Endothelial cell of umbilical vein (primary cell): ENCODE results near the gene MAPKAP1. TPM values are rescaled to one million over a fixed set of nuclear protein-coding genes. Genes with fewer than 3 reads are reported as not detected.

ENCODE experiments used
- BruUV-seq: library from RNA; stranded (reverse); fragments of 400-500 nt; replicated peaks from 2 replicates; lab custom pipeline; 2021; lab: Mats Ljungman, UMichigan
- CTCF ChIA-PET: fragments of 300-600, 350-600 bp; sonication (Branson Sonifier 250); formaldehyde crosslinking; loops from one replicate; lab custom pipeline; 2021; ENCODE audit warnings: antibody characterized with exemption, inconsistent platforms; lab: Charles Lee
- POLR2A ChIA-PET: fragments of 300-600, 350-600 bp; sonication (Branson Sonifier 250); formaldehyde crosslinking; loops from one replicate; lab custom pipeline; 2021; ENCODE audit warnings: antibody characterized with exemption, inconsistent platforms; lab: Charles Lee
- DNase-seq: peaks from one replicate; pipeline ENCODE4 v3.0.0-alpha.2; 2011; ENCODE audit warnings: low read depth, low spot score
- FAIRE-seq: peaks from 2 replicates; lab custom pipeline; 2011; peaks lifted over from hg19 to GRCh38; lab: Jason Lieb, UNC
- H2AFZ ChIP-seq: 2 replicates; pipeline ENCODE4 v1.6.0; 2012; ENCODE audit warnings: low read depth, low read length, control low read depth, inconsistent platforms
- H3K27ac ChIP-seq: 2 replicates; pipeline ENCODE4 v1.5.1; 2011; ENCODE audit warnings: low read depth, mild to moderate bottlenecking, control low read depth, low read length, moderate library complexity; ENCODE audit not compliant: insufficient read depth
- H3K27me3 ChIP-seq, 2 experiments: 2 replicates each; pipeline versions ENCODE4 v1.6.0 to v1.6.1; 2011; ENCODE audit warnings: low read length in 2 of 2, mixed read lengths in 1 of 2; ENCODE audit not compliant: control insufficient read depth in 2 of 2, insufficient read depth in 2 of 2
- H3K36me3 ChIP-seq, 2 experiments: 2 replicates in 1 of 2; 3 replicates in 1 of 2; pipeline ENCODE4 v1.5.1; 2011; ENCODE audit warnings: low read length in 2 of 2, mild to moderate bottlenecking in 1 of 2, moderate library complexity in 1 of 2; ENCODE audit not compliant: control insufficient read depth in 2 of 2, insufficient read depth in 2 of 2; ENCODE audit errors: extremely low read depth in 1 of 2
- H3K4me1 ChIP-seq: 3 replicates; pipeline ENCODE4 v1.5.1; 2011; ENCODE audit warnings: mild to moderate bottlenecking, low read length; ENCODE audit not compliant: control insufficient read depth, insufficient read depth; ENCODE audit errors: extremely low read depth
- H3K4me2 ChIP-seq: 2 replicates; pipeline ENCODE4 v1.6.1; 2011; ENCODE audit warnings: low read length, control low read depth, mixed read lengths; ENCODE audit not compliant: insufficient read depth
- H3K4me3 ChIP-seq, 3 experiments: fragments of 200-600 bp in 1 of 3; sonication (generic), shearing (Covaris generic) in 1 of 3; replicated peaks in 1 of 3; 2 replicates each; pipeline ENCODE4 v1.5.1; 2011 to 2016; ENCODE audit warnings: control low read depth in 3 of 3, low read length in 3 of 3, mild to moderate bottlenecking in 2 of 3, inconsistent platforms in 1 of 3, low read depth in 1 of 3, moderate library complexity in 1 of 3; ENCODE audit not compliant: insufficient read depth in 1 of 3
- H3K79me2 ChIP-seq: 2 replicates; pipeline ENCODE4 v1.6.0; 2012; ENCODE audit warnings: low read length, inconsistent platforms; ENCODE audit not compliant: control insufficient read depth, insufficient read depth
- H3K9ac ChIP-seq: replicated peaks from 2 replicates; pipeline ENCODE3; 2011; ENCODE audit warnings: low read length, control low read depth; ENCODE audit not compliant: insufficient read depth; ENCODE audit errors: extremely low read depth
- H3K9me1 ChIP-seq: replicated peaks from 3 replicates; pipeline ENCODE4 v1.6.0; 2011; ENCODE audit warnings: mild to moderate bottlenecking, low read length; ENCODE audit not compliant: control insufficient read depth, insufficient read depth; ENCODE audit errors: extremely low read depth
- H3K9me3 ChIP-seq: replicated peaks from 2 replicates; pipeline ENCODE4 v1.5.1; 2012; ENCODE audit warnings: low read length, inconsistent platforms; ENCODE audit not compliant: control insufficient read depth, insufficient read depth
- H4K20me1 ChIP-seq: replicated peaks from 2 replicates; pipeline ENCODE3; 2011; ENCODE audit warnings: mild to moderate bottlenecking, low read length; ENCODE audit not compliant: control insufficient read depth, insufficient read depth; ENCODE audit errors: extremely low read depth
- CTCF ChIP-seq, 2 donors: IDR thresholded peaks; 1 replicate in 1 of 2; 2 replicates in 1 of 2; pipeline ENCODE4 v1.5.1; 2011; ENCODE audit warnings: low read length in 2 of 2, mild to moderate bottlenecking in 2 of 2, moderate library complexity in 2 of 2, control low read depth in 1 of 2, inconsistent platforms in 1 of 2, low read depth in 1 of 2; ENCODE audit not compliant: insufficient read depth in 1 of 2; ENCODE audit errors: extremely low read depth in 1 of 2
- EZH2 ChIP-seq: IDR thresholded peaks from 2 replicates; pipeline ENCODE4 v1.6.1; 2012; ENCODE audit warnings: borderline replicate concordance, low read depth, mild to moderate bottlenecking, moderate library complexity, low read length, inconsistent platforms; ENCODE audit not compliant: severe bottlenecking
- FOS ChIP-seq: IDR thresholded peaks from 2 replicates; pipeline ENCODE4 v1.6.1; 2011; ENCODE audit warnings: mild to moderate bottlenecking, low read length, moderate library complexity, borderline replicate concordance; ENCODE audit not compliant: insufficient read depth
- GATA2 ChIP-seq: IDR thresholded peaks from 2 replicates; pipeline ENCODE4 v1.7.0; 2011; ENCODE audit warnings: low read depth, mild to moderate bottlenecking, moderate library complexity, mixed read lengths, low read length; ENCODE audit not compliant: insufficient read length, insufficient read depth
- JUN ChIP-seq: IDR thresholded peaks from 2 replicates; pipeline ENCODE4 v1.6.1; 2011; ENCODE audit warnings: borderline replicate concordance, low read depth; ENCODE audit not compliant: insufficient read length, insufficient read depth
- MYC ChIP-seq: IDR thresholded peaks from one replicate; pipeline ENCODE4 v1.6.1; 2011; ENCODE audit warnings: mild to moderate bottlenecking, low read depth, low read length
- POLR2A ChIP-seq: IDR thresholded peaks from 2 replicates; pipeline ENCODE4 v1.6.1; 2012; ENCODE audit warnings: low read depth, mild to moderate bottlenecking, control low read depth, low read length
- dilution Hi-C: fragments of 300-500 bp; cut with MboI; formaldehyde crosslinking; loops from one replicate; pipeline ENCODE4 v1.15.0; 2019; ENCODE audit warnings: low sequenced_read_pairs; ENCODE audit not compliant: extremely low pct_ligation_motif_present
- intact Hi-C: fragments of 100-400 bp; cut with micrococcal nuclease; formaldehyde crosslinking; loops from one replicate; pipeline ENCODE4 v1.10.0; 2022
- polyA plus RNA-seq, 4 experiments: library from polyadenylated mRNA; depleted of rRNA in 3 of 4; stranded (reverse) in 3 of 4; unstranded in 1 of 4; fragments of >200 nt; gene quantifications; 2 replicates each; pipeline versions ENCODE4 v1.2.1 to v1.2.3, GENCODE V29; 2011 to 2012; ENCODE audit warnings: missing spikeins in 1 of 4
- total RNA-seq: library from RNA; stranded (reverse); gene quantifications from 2 replicates; pipeline ENCODE4 v1.2.3, GENCODE V29; 2021
- TF ChIP-seq, protein P1 (sequence below): IDR thresholded peaks from 2 replicates; pipeline ENCODE4 v1.6.1; 2011; ENCODE audit not compliant: insufficient read depth, insufficient read length

Gene MAPKAP1
- total and polyA plus RNA-seq, 2 donors (not counting 3 experiments of a cell fraction or from before 2014, with no cell fraction given), result 61.9 to 99.1 TPM

GRCh38 chr9:125440411-125440810 lies 266.6 kb downstream of the MAPKAP1 start:
- ChIA-PET CTCF (interaction anchor here (1.4 kb wide), 1 partner anchor 34 kb away, joined by 3 read pairs; no protein-coding TSS in a partner anchor), POLR2A (no interaction called here)
- dilution Hi-C loops (no loop called here), intact Hi-C loops (no loop called here)
- TF ChIP-seq, protein P1, sequence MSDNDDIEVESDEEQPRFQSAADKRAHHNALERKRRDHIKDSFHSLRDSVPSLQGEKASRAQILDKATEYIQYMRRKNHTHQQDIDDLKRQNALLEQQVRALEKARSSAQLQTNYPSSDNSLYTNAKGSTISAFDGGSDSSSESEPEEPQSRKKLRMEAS, result no peak
- TF ChIP-seq GATA2 (no peak), JUN (no peak), CTCF (IDR thresholded peaks at IDR 0.05; ENCODE audit: extremely low read depth in 1 of 2, insufficient read depth in 1 of 2, low read depth in 1 of 2, low read length in 2 of 2) (no peak), FOS (no peak), MYC (no peak), POLR2A (no peak), EZH2 (no peak)
- Histone ChIP-seq H3K27me3 (no peaks in the 10 kb centered on the region), H3K4me3 (no peak overlapping the region), H4K20me1 (no peaks in the 10 kb centered on the region), H3K36me3 (peaks cover 0 to 8% of the 10 kb centered on the region in 2 experiments), H3K79me2 (no peaks in the 10 kb centered on the region), H3K4me2 (no peak overlapping the region), H3K4me1 (peaks cover 2% of the 10 kb centered on the region), H3K9me3 (no peaks in the 10 kb centered on the region), H3K9ac (no peak overlapping the region), H2AFZ (no peak overlapping the region), H3K9me1 (no peaks in the 10 kb centered on the region), H3K27ac (no peak overlapping the region)
- DNase-seq, result no peak
- BruUV-seq, result no TSS peak
- no peak for FAIRE-seq
